ENCODE data around the gene GFRA1. TPM values are rescaled to one million over a fixed set of nuclear protein-coding genes. Genes with fewer than 3 reads are reported as not detected.
A peak's percentile ranks its signal among the peaks of the same experiment; 100 is the strongest.

Gene GFRA1
- total RNA-seq, 1 experiment from 2014 or later = 0.30 TPM

DNA sequence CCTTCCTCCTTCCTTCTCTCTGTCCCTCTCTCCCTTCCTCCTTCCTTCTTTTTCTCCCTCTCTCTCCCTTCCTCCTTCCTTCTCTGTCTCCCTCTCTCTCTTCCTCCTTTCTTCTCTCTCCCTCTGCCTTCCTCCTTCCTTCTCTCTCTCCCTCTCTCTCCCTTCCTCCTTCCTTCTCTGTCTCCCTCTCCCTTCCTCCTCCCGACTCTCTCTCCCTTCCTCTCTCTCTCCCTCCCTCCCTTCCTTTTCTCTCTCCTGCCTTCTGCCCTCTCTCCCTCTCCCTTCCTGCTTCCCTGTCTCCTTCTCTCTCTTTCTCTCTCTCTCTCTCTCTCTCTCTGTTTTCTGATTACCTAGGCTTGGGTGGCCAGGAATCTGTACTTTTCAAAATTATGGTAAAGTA, 16.6 kb upstream of the GFRA1 start (continued):
- TF ChIP-seq, protein P1, sequence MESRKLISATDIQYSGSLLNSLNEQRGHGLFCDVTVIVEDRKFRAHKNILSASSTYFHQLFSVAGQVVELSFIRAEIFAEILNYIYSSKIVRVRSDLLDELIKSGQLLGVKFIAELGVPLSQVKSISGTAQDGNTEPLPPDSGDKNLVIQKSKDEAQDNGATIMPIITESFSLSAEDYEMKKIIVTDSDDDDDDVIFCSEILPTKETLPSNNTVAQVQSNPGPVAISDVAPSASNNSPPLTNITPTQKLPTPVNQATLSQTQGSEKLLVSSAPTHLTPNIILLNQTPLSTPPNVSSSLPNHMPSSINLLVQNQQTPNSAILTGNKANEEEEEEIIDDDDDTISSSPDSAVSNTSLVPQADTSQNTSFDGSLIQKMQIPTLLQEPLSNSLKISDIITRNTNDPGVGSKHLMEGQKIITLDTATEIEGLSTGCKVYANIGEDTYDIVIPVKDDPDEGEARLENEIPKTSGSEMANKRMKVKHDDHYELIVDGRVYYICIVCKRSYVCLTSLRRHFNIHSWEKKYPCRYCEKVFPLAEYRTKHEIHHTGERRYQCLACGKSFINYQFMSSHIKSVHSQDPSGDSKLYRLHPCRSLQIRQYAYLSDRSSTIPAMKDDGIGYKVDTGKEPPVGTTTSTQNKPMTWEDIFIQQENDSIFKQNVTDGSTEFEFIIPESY (IDR thresholded peaks at IDR 0.05; ENCODE audit: extremely low read depth, insufficient replicate concordance, low read length) = no peak
- TF ChIP-seq YY1 (IDR thresholded peaks at IDR 0.05; ENCODE audit: extremely low read depth, insufficient replicate concordance, low read depth, low read length) = no peak

DNA sequence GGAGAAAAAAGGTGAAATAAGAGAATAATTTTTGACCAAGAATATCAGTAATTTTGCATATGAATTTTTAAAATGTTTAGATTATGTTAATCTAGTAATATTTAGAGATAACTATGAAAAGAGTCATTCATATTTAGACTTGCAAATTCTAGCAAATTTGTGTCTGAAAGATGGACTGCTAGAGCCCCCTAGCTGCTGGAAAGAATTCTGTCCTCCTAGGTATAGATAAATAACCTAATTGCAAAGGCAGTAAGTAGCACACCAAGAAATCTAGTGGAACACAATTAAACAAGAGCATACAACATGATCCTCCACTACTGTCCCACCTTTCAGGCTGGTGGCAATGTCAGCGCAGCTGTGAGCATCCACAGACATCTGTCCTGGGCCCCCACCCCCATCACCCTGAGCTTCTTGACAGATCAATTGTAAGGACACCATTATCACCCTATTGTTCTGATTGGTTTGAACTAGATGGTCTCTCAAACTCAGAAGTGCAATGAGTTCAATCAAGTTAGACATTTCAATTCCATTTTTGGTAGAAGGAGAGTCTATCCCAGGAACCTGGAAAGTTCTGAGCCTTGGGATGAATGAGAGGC, 15.0 kb upstream of the GFRA1 start:
- peaks cover 49% of the 10 kb centered on the region for H3K27me3 ChIP-seq (ENCODE audit: insufficient read depth, low read length)
- ChIA-PET CTCF (interaction anchor here (0.7 to 2.4 kb wide), 15 partner anchors 10 to 934 kb away, joined by 3 to 24 read pairs (median 3); no protein-coding TSS in a partner anchor), RAD21 (ENCODE audit: low non-redundant PET in 1 of 2, low total read pairs in 2 of 2, uncharacterized antibody in 2 of 2, unreplicated experiment in 2 of 2) (no interaction called here), POLR2A (no interaction called here)
- H3K27ac ChIP-seq (ENCODE audit: low read depth, low read length) = no peak overlapping the region
- no peaks in the 10 kb centered on the region for H3K9me3 ChIP-seq (ENCODE audit: control insufficient read depth in 1 of 2, insufficient read depth in 1 of 2, low read depth in 1 of 2, low read length in 2 of 2)
- no peak overlapping the region for H2AFZ ChIP-seq (ENCODE audit: low read depth, low read length, poor library complexity, severe bottlenecking)
- intact Hi-C loops (cut with micrococcal nuclease) = loop anchor here (1.0 to 10.0 kb wide), 7 partner anchors 262 to 1143 kb away; no protein-coding TSS in a partner anchor
- H3K4me2 ChIP-seq (ENCODE audit: low read length) = no peak overlapping the region
- H3K4me1 ChIP-seq (ENCODE audit: control insufficient read depth in 1 of 2, insufficient read depth in 2 of 2, low read length in 2 of 2) = no peaks in the 10 kb centered on the region
- ATAC-seq (peak; percentile 75), DNase-seq (ENCODE audit: low read depth, low spot score) (peak; percentile 37)
- H3K36me3 ChIP-seq (ENCODE audit: control insufficient read depth in 1 of 2, insufficient read depth in 2 of 2, low read length in 2 of 2) = no peaks in the 10 kb centered on the region
- H3K9ac ChIP-seq (ENCODE audit: low read length) = no peak overlapping the region
- no peaks in the 10 kb centered on the region for H4K20me1 ChIP-seq (ENCODE audit: insufficient read depth)
- H3K9me2 ChIP-seq (ENCODE audit: insufficient read depth) = no peaks in the 10 kb centered on the region
- no peak overlapping the region for H3K4me3 ChIP-seq (replicated peaks in 1 of 2; ENCODE audit: low read depth in 1 of 2, low read length in 2 of 2)
- H3K79me2 ChIP-seq (ENCODE audit: insufficient read depth, low read length) = no peaks in the 10 kb centered on the region
- BruUV-seq (replicated peaks) = no TSS peak
- TF ChIP-seq CTCF (IDR thresholded peaks at IDR 0.05 in 2 of 3, conservative IDR thresholded peaks at IDR 0.05 in 1 of 3; ENCODE audit: borderline replicate concordance in 1 of 3, insufficient read depth in 1 of 3, low read depth in 2 of 3, low read length in 2 of 3) (peak; percentile 69 to 80 (median 77)), EZH2phosphoT487 (IDR thresholded peaks at IDR 0.05; ENCODE audit: borderline replicate concordance) (no peak), ZFX (IDR thresholded peaks at IDR 0.05) (no peak), EGR1 (IDR thresholded peaks at IDR 0.05; ENCODE audit: low read depth) (no peak), RAD21 (IDR thresholded peaks at IDR 0.05; ENCODE audit: low read depth) (peak; percentile 80), SRF (IDR thresholded peaks at IDR 0.05; ENCODE audit: low read depth) (no peak), YY1 (IDR thresholded peaks at IDR 0.05; ENCODE audit: extremely low read depth, insufficient replicate concordance, low read depth, low read length) (no peak), REST (IDR thresholded peaks at IDR 0.05; ENCODE audit: low read depth) (no peak), SP1 (IDR thresholded peaks at IDR 0.05; ENCODE audit: low read depth) (no peak), TCF7L2 (IDR thresholded peaks at IDR 0.05; ENCODE audit: borderline replicate concordance, extremely low read depth, insufficient read depth, insufficient read length) (no peak), FOSL1 (IDR thresholded peaks at IDR 0.05; ENCODE audit: low read depth) (no peak), ZNF274 (IDR thresholded peaks at IDR 0.05; ENCODE audit: low read depth, low read length) (no peak)
- TF ChIP-seq, protein P2, sequence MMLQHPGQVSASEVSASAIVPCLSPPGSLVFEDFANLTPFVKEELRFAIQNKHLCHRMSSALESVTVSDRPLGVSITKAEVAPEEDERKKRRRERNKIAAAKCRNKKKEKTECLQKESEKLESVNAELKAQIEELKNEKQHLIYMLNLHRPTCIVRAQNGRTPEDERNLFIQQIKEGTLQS (IDR thresholded peaks at IDR 0.05) = no peak
